Liver (tissue), 9 donors: ENCODE measurements around the gene PDS5A. TPM values are rescaled to one million over a fixed set of nuclear protein-coding genes. Genes with fewer than 3 reads are reported as not detected.
"Not testable (repeated sequence)": the region's sequence is repeated elsewhere in the genome, so short reads cannot be mapped to it uniquely, and the experiment has no call there.

Source experiments
- DNase-seq: peaks from one replicate; pipeline ENCODE4 v3.0.0-alpha.2; 2017; ENCODE audit warnings: low spot score
- H3K27ac ChIP-seq, 2 donors: one replicate each; pipeline ENCODE4 v1.7.0; 2013; ENCODE audit warnings: inconsistent platforms in 2 of 2, low read length in 2 of 2, control low read depth in 1 of 2, low read depth in 1 of 2, mild to moderate bottlenecking in 1 of 2
- H3K27me3 ChIP-seq, 4 donors: one replicate each; pipeline versions ENCODE4 v1.6.1 to v1.7.0; 2013; ENCODE audit warnings: low read length in 3 of 4, inconsistent platforms in 1 of 4, mild to moderate bottlenecking in 1 of 4, moderate library complexity in 1 of 4; ENCODE audit not compliant: control insufficient read depth in 4 of 4, insufficient read depth in 4 of 4
- H3K36me3 ChIP-seq, 4 donors: one replicate each; pipeline versions ENCODE4 v1.6.1 to v1.7.0; 2013; ENCODE audit warnings: low read length in 3 of 4, mild to moderate bottlenecking in 3 of 4, low read depth in 1 of 4, moderate library complexity in 1 of 4; ENCODE audit not compliant: control insufficient read depth in 4 of 4, insufficient read depth in 3 of 4
- H3K4me1 ChIP-seq, 4 donors: one replicate each; pipeline versions ENCODE4 v1.6.1 to v1.7.0; 2013; ENCODE audit warnings: low read length in 3 of 4, mild to moderate bottlenecking in 3 of 4, moderate library complexity in 1 of 4; ENCODE audit not compliant: control insufficient read depth in 4 of 4, insufficient read depth in 4 of 4
- H3K4me3 ChIP-seq, 3 donors: one replicate each; pipeline versions ENCODE4 v1.6.1 to v1.7.0; 2013; ENCODE audit warnings: low read length in 3 of 3, control low read depth in 1 of 3, low read depth in 1 of 3, mild to moderate bottlenecking in 1 of 3
- H3K9ac ChIP-seq, 2 donors: one replicate each; pipeline ENCODE4 v1.7.0; 2013; ENCODE audit warnings: low read length in 2 of 2, mild to moderate bottlenecking in 2 of 2, moderate library complexity in 2 of 2, control low read depth in 1 of 2, low read depth in 1 of 2
- H3K9me3 ChIP-seq, 4 donors: one replicate each; pipeline versions ENCODE4 v1.6.1 to v1.7.0; 2013; ENCODE audit warnings: low read length in 3 of 4; ENCODE audit not compliant: control insufficient read depth in 4 of 4
- ATF3 ChIP-seq: IDR thresholded peaks from 2 replicates; pipeline ENCODE4 v1.6.1; 2016; ENCODE audit warnings: antibody characterized with exemption
- CTCF ChIP-seq: fragments of 150-350 bp; IDR thresholded peaks from 2 replicates; pipeline ENCODE4 v1.5.1; 2017; ENCODE audit warnings: improper control_type of control experiment, low read depth, low read length; ENCODE audit not compliant: missing input control
- EGR1 ChIP-seq, 2 donors: IDR thresholded peaks; 2 replicates each; pipeline ENCODE4 v1.6.1; 2016 to 2018; ENCODE audit warnings: antibody characterized with exemption in 2 of 2, low read depth in 2 of 2
- FOXA1 ChIP-seq: IDR thresholded peaks from 2 replicates; pipeline ENCODE4 v1.6.1; 2016; ENCODE audit warnings: antibody characterized with exemption
- GABPA ChIP-seq, 2 donors: IDR thresholded peaks in 1 of 2; conservative IDR thresholded peaks in 1 of 2; 2 replicates each; pipeline ENCODE4 v1.6.1; 2016; ENCODE audit warnings: antibody characterized with exemption in 2 of 2, mild to moderate bottlenecking in 1 of 2, moderate library complexity in 1 of 2
- HNF4A ChIP-seq, 2 donors: conservative IDR thresholded peaks; 2 replicates each; pipeline ENCODE4 v1.6.1; 2016; ENCODE audit warnings: antibody characterized with exemption in 2 of 2, mild to moderate bottlenecking in 2 of 2
- HNF4G ChIP-seq: IDR thresholded peaks from 2 replicates; pipeline ENCODE4 v1.6.1; 2016; ENCODE audit warnings: antibody characterized with exemption
- JUND ChIP-seq, 2 donors: IDR thresholded peaks; 2 replicates each; pipeline ENCODE4 v1.6.1; 2016; ENCODE audit warnings: antibody characterized with exemption in 2 of 2
- MAX ChIP-seq: IDR thresholded peaks from 2 replicates; pipeline ENCODE4 v1.6.1; 2016; ENCODE audit warnings: antibody characterized with exemption
- NR2F2 ChIP-seq: IDR thresholded peaks from 2 replicates; pipeline ENCODE4 v1.6.1; 2016; ENCODE audit warnings: antibody characterized with exemption
- RAD21 ChIP-seq, 2 donors: IDR thresholded peaks; 2 replicates each; pipeline ENCODE4 v1.6.1; 2016; ENCODE audit warnings: antibody characterized with exemption in 2 of 2, mild to moderate bottlenecking in 2 of 2
- REST ChIP-seq: IDR thresholded peaks from 2 replicates; pipeline ENCODE4 v1.6.1; 2016; ENCODE audit warnings: antibody characterized with exemption, mild to moderate bottlenecking
- RXRA ChIP-seq, 2 donors: IDR thresholded peaks; 2 replicates each; pipeline ENCODE4 v1.6.1; 2017 to 2018; ENCODE audit warnings: antibody characterized with exemption in 2 of 2, mild to moderate bottlenecking in 1 of 2
- SP1 ChIP-seq: IDR thresholded peaks from 2 replicates; pipeline ENCODE4 v1.6.1; 2018; ENCODE audit warnings: antibody characterized with exemption, mild to moderate bottlenecking
- TAF1 ChIP-seq: conservative IDR thresholded peaks from 2 replicates; pipeline ENCODE4 v1.6.1; 2016; ENCODE audit warnings: antibody characterized with exemption, mild to moderate bottlenecking
- YY1 ChIP-seq: IDR thresholded peaks from 2 replicates; pipeline ENCODE4 v1.6.1; 2016; ENCODE audit warnings: antibody characterized with exemption, mild to moderate bottlenecking
- WGBS: extraction: QIAGEN DNeasy Blood & Tissue Kit; methylation state at CpG from one replicate; pipeline ENCODE4 v1.1.7; 2013; 5-methylcytosine and 5-hydroxymethylcytosine counted together
- polyA plus RNA-seq, 2 donors: library from polyadenylated mRNA; stranded (reverse) in 1 of 2; unstranded in 1 of 2; fragments of 200-250 nt in 1 of 2; fragments of >200 nt in 1 of 2; fragmentation: Nextera tagmentation in 1 of 2; extraction: Ambion mirVana in 1 of 2; gene quantifications; one replicate each; pipeline versions ENCODE4 v1.2.1 to v1.2.3, GENCODE V29; 2013 to 2015
- total RNA-seq, 2 donors: library from RNA; depleted of rRNA; stranded (reverse); fragments of >200 nt; gene quantifications; one replicate each; pipeline ENCODE4 v1.2.3, GENCODE V29; 2014
- donor health status: healthy.
- donor health status: healthy.
- donor health status: healthy.
- donor health status: healthy.
- donor health status: healthy.

Gene PDS5A
- total and polyA plus RNA-seq, 4 donors, result 10.6 to 59.6 (median 25.9) TPM

GRCh38 chr4:39947417-39947816, 30.3 kb downstream of the PDS5A start:
- peaks cover 0 to 7% (median 3%) of the 10 kb centered on the region in 4 donors for H3K4me1 ChIP-seq
- no peak overlapping the region for H3K27ac ChIP-seq

GRCh38 chr4:39944245-39944644, 33.5 kb downstream of the PDS5A start:
- H3K27ac ChIP-seq, H3K4me3 ChIP-seq, DNase-seq, H3K27me3 ChIP-seq, H3K9ac ChIP-seq, H3K9me3 ChIP-seq, H3K4me1 ChIP-seq, H3K36me3 ChIP-seq: not testable (repeated sequence)
- WGBS, result 97% methylated on average over 10 of the region's 10 CpGs

More at GRCh38 chr4:39947417-39947816, 30.3 kb downstream of the PDS5A start:
- Histone ChIP-seq H3K27me3 (no peaks in the 10 kb centered on the region), H3K9ac (no peak overlapping the region), H3K9me3 (no peaks in the 10 kb centered on the region), H3K36me3 (peaks cover 0 to under 1% (median 0%) of the 10 kb centered on the region in 4 donors), H3K4me3 (no peak overlapping the region)
- TF ChIP-seq GABPA (IDR thresholded peaks at IDR 0.05 in 1 of 2, conservative IDR thresholded peaks at IDR 0.05 in 1 of 2) (no peak), RXRA (IDR thresholded peaks at IDR 0.05) (no peak), SP1 (no peak), RAD21 (IDR thresholded peaks at IDR 0.05) (no peak), HNF4A (conservative IDR thresholded peaks at IDR 0.05) (no peak), FOXA1 (no peak), REST (no peak), MAX (no peak), HNF4G (no peak), NR2F2 (no peak), EGR1 (IDR thresholded peaks at IDR 0.05; ENCODE audit: low read depth in 2 of 2) (no peak), YY1 (no peak), CTCF (no peak), ATF3 (no peak), JUND (IDR thresholded peaks at IDR 0.05) (no peak), TAF1 (no peak)
- DNase-seq, result no peak
- WGBS, result 35% methylated on average over 1 of the region's 1 CpG
